Measurements from ENCODE around the gene CPNE2. TPM values are rescaled to one million over a fixed set of nuclear protein-coding genes. Genes with fewer than 3 reads are reported as not detected.

CPNE2 gene
- total RNA-seq, 6 donors from 2014 or later, result 39.4 to 58.7 (median 53.1) TPM

DNA sequence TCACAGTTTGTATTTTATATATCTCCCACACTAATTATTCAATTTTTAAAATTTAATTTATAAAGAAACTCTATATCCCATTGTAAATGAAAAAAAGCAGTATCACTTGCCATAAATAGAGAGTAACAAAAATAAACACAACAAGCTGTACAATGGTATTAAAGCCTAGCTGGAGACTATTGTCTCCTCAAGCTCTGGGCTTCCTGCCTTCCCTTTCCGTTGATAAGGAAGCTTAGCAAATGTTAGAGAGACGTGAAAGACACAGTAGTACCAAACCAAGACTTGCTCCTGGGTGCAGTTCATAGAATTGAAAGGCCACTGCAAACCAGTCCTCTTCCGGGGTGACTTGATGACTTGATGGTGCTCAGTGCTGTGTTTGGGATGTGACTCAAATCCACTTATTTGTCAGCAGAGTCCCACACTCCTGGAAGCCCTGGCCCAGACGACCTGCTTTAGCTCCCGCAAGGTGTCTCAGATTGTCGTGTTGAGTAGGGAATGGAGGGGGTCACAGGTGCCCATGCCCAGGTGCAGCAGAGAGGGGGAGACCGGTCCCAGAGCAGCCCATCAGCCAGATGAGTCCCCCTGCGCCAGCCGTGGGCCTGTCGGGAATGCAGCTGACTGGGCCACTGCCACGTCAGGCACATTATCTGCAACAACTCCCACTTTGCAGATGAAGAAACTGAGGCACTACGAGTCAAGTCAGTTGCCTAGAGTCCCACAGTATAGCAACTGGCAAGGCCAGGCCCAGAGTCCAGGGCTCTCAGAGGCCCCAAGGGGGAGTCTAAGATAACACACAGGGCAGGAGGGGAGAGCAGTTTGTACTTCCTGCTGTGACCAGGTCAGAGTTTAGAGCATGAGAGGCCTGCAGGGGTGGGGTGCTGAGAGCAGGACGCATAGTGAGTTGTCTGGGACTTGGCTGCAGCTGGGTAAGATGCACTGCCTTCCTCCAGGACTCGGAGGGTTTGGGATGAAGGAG, 53.0 kb downstream of the CPNE2 start:
- Histone ChIP-seq H3K27ac (peak overlapping the region; percentile 51 to 82 (median 72)), H3K36me3 (peaks cover 0 to 12% (median 2%) of the 10 kb centered on the region in 4 donors), H3K27me3 (no peaks in the 10 kb centered on the region), H3K4me1 (peaks cover 66 to 91% (median 84%) of the 10 kb centered on the region in 4 donors), H3K9me3 (no peaks in the 10 kb centered on the region), H3K4me3 (no peak overlapping the region)
- TF ChIP-seq POLR2AphosphoS5 (IDR thresholded peaks at IDR 0.05) (no peak), POLR2A (IDR thresholded peaks at IDR 0.05) (no peak), EP300 (IDR thresholded peaks at IDR 0.05) (no peak)
- TF ChIP-seq, protein P1, sequence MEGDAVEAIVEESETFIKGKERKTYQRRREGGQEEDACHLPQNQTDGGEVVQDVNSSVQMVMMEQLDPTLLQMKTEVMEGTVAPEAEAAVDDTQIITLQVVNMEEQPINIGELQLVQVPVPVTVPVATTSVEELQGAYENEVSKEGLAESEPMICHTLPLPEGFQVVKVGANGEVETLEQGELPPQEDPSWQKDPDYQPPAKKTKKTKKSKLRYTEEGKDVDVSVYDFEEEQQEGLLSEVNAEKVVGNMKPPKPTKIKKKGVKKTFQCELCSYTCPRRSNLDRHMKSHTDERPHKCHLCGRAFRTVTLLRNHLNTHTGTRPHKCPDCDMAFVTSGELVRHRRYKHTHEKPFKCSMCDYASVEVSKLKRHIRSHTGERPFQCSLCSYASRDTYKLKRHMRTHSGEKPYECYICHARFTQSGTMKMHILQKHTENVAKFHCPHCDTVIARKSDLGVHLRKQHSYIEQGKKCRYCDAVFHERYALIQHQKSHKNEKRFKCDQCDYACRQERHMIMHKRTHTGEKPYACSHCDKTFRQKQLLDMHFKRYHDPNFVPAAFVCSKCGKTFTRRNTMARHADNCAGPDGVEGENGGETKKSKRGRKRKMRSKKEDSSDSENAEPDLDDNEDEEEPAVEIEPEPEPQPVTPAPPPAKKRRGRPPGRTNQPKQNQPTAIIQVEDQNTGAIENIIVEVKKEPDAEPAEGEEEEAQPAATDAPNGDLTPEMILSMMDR (IDR thresholded peaks at IDR 0.05), result no peak
- DNase-seq (peak; percentile 16 to 46), ATAC-seq (ENCODE audit: low FRiP score in 2 of 2) (no peak)
- WGBS, 2 donors, result 69 to 75% methylated on average over 10 to 12 of the region's 14 CpGs

DNA sequence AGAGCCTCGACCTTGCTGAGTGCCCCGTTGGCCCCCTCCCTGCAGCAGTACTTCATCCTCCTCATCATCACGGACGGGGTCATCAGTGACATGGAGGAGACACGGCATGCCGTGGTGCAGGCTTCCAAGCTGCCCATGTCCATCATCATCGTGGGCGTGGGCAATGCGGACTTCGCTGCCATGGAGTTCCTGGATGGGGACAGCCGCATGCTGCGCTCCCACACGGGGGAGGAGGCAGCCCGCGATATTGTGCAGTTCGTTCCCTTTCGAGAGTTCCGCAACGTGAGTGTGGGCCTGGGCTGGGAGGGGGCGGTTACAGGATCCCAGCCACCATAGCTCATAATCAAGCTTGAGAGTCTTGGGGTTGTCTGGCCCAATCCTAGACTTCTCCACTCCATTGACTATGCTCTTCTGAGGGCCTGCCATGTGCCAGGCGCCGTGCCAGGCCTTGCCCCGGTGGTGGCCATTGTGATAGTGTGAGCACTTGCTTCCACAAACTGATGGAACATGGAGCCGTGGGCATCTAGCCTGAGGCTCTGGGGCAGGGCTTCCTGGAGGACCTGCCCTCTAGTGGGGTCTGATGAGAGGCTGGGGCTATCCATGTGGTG, 53.8 kb downstream of the CPNE2 start:
- no peak overlapping the region for H3K4me3 ChIP-seq
- ATAC-seq (ENCODE audit: low FRiP score in 2 of 2), result no peak
- peaks cover 0 to 12% (median 4%) of the 10 kb centered on the region in 4 donors for H3K36me3 ChIP-seq
- no peaks in the 10 kb centered on the region for H3K27me3 ChIP-seq
- DNase-seq, result peak; percentile 20 to 73
- H3K9me3 ChIP-seq, result no peaks in the 10 kb centered on the region
- peaks cover 60 to 88% (median 77%) of the 10 kb centered on the region in 4 donors for H3K4me1 ChIP-seq
- no peak for TF ChIP-seq POLR2A (IDR thresholded peaks at IDR 0.05)
- TF ChIP-seq POLR2AphosphoS5 (IDR thresholded peaks at IDR 0.05), result no peak
- TF ChIP-seq EP300 (IDR thresholded peaks at IDR 0.05), result no peak
- TF ChIP-seq, protein P1 (IDR thresholded peaks at IDR 0.05), result no peak
- peak overlapping the region in 3 of 4 donors; percentile 52 to 82 (median 68) for H3K27ac ChIP-seq
- 79 to 87% methylated on average over 10 to 22 of the region's 24 CpGs for WGBS, 2 donors

DNA sequence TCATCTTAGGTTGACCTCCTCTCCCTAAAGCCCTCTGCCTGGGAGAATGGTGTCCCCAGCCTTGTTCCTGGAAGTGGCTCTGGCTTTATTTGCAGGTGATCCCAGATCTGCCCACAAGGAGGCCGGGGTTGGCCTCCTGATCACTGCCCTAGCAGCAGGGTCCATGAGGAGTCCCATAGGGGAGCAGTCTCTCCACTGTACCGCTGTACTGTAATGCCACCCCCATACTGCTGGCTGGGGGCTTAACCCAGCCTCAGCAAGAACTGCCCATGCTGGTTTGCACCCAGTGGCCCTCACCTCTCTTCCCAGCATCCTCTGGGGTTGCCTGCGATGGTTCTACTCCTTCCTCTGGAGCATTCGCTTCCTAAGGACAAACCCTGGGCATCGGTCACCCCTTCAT, 54.4 kb downstream of the CPNE2 start:
- Histone ChIP-seq H3K4me3 (no peak overlapping the region), H3K4me1 (peaks cover 59 to 86% (median 72%) of the 10 kb centered on the region in 4 donors), H3K36me3 (peaks cover 0 to 12% (median 1%) of the 10 kb centered on the region in 4 donors), H3K27ac (peak overlapping the region; percentile 43 to 82 (median 60)), H3K27me3 (no peaks in the 10 kb centered on the region), H3K9me3 (no peaks in the 10 kb centered on the region)
- DNase-seq (peak in 1 of 2 donors; percentile 18), ATAC-seq (ENCODE audit: low FRiP score in 2 of 2) (no peak)
- no peak for TF ChIP-seq POLR2A (IDR thresholded peaks at IDR 0.05)
- no peak for TF ChIP-seq POLR2AphosphoS5 (IDR thresholded peaks at IDR 0.05)
- TF ChIP-seq, protein P1 (IDR thresholded peaks at IDR 0.05), result peak in 2 of 6 experiments; percentile 20 to 34
- no peak for TF ChIP-seq EP300 (IDR thresholded peaks at IDR 0.05)
- WGBS, 2 donors, result 96 to 100% methylated on average over 1 to 4 of the region's 5 CpGs

DNA sequence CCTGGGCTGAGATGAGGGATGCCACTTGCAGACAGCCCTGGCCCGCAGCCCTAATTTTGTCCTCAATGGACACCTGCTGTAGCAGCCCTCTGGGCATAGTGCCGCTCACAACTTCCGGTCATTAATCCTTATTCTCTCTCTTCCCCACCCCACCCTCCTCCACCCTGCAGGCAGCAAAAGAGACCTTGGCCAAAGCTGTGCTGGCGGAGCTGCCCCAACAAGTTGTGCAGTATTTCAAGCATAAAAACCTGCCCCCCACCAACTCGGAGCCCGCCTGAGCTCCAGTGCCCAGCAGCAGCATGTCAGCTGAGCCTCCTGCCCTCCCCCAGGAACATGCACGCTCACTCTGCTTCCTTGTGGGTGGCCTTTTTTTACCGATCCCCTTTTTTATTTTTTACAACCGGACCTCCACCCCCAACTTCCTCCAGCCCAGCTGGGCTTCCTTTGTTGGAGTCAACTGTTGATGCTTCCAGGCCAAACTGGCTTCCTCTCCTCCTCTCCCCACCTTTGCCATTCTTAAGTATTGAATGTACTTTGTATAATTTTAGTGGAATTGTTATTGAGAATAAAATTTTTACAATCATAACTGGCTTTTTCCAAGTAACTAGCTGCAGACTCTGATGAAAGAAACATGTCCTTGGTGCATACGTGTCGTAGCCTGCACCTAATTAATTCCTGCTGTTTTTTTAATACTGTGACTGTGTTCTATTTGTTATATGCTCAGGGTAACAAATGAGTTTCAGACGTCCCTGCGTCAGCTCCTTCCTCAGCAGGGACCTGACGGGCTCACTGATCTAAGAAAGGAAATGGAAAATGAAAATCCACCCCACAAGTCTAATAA, 55.2 kb downstream of the CPNE2 start:
- H3K27me3 ChIP-seq, result no peaks in the 10 kb centered on the region
- TF ChIP-seq, protein P1 (IDR thresholded peaks at IDR 0.05), result no peak
- TF ChIP-seq EP300 (IDR thresholded peaks at IDR 0.05) (no peak), POLR2A (IDR thresholded peaks at IDR 0.05) (no peak), POLR2AphosphoS5 (IDR thresholded peaks at IDR 0.05) (no peak)
- peak overlapping the region; percentile 43 to 82 (median 67) for H3K27ac ChIP-seq
- peaks cover 0 to 20% (median 2%) of the 10 kb centered on the region in 4 donors for H3K36me3 ChIP-seq
- peak in 1 of 2 donors; percentile 2 for ATAC-seq (ENCODE audit: low FRiP score in 2 of 2)
- no peaks in the 10 kb centered on the region for H3K9me3 ChIP-seq
- no peak overlapping the region for H3K4me3 ChIP-seq
- WGBS, 2 donors, result 30 to 33% methylated on average over 14 of the region's 14 CpGs
- peaks cover 50 to 83% (median 64%) of the 10 kb centered on the region in 4 donors for H3K4me1 ChIP-seq
- peak in 1 of 2 donors; percentile 20 for DNase-seq

Data from upper lobe of left lung (tissue), 6 donors.